ENCODE data around the gene VSTM2L.
"Not testable (repeated sequence)": the region's sequence is repeated elsewhere in the genome, so short reads cannot be mapped to it uniquely, and the experiment has no call there.

Gene VSTM2L

GRCh38 chr20:37902504-37903313 lies at the start of gene VSTM2L:
TSS of gene VSTM2L (plus strand) at chr20:37903127. CDS start at chr20:37903351, 224 bp downstream.
- DNase-seq (ENCODE audit: low read depth), result no peak

GRCh38 chr20:37853823-37854375 lies 49.0 kb upstream of the VSTM2L start:
- DNase-seq (ENCODE audit: low read depth), result no peak

GRCh38 chr20:37856034-37856433 lies 46.9 kb upstream of the VSTM2L start:
- DNase-seq (ENCODE audit: low read depth), result not testable (repeated sequence)

- peak; percentile 58 for DNase-seq (ENCODE audit: low read depth)
Measured at GRCh38 chr20:37856932-37857660, 45.8 kb upstream of the VSTM2L start.

- no peak for DNase-seq (ENCODE audit: low read depth)
Measured at GRCh38 chr20:37859406-37860171, 43.3 kb upstream of the VSTM2L start.

GRCh38 chr20:37863289-37863688 lies 39.6 kb upstream of the VSTM2L start:
- no peak for DNase-seq (ENCODE audit: low read depth)

- DNase-seq (ENCODE audit: low read depth), result no peak
Measured at GRCh38 chr20:37864298-37864697, 38.6 kb upstream of the VSTM2L start.

GRCh38 chr20:37866051-37866450 lies 36.9 kb upstream of the VSTM2L start:
- no peak for DNase-seq (ENCODE audit: low read depth)

- DNase-seq (ENCODE audit: low read depth), result no peak
Measured at GRCh38 chr20:37867289-37868195, 35.4 kb upstream of the VSTM2L start.

GRCh38 chr20:37868851-37869333 lies 34.0 kb upstream of the VSTM2L start:
- DNase-seq (ENCODE audit: low read depth), result no peak

- no peak for DNase-seq (ENCODE audit: low read depth)
Measured at GRCh38 chr20:37869334-37869861, 33.5 kb upstream of the VSTM2L start.

- DNase-seq (ENCODE audit: low read depth), result no peak
Measured at GRCh38 chr20:37870294-37870693, 32.6 kb upstream of the VSTM2L start.

GRCh38 chr20:37871751-37872150 lies 31.2 kb upstream of the VSTM2L start:
- DNase-seq (ENCODE audit: low read depth), result no peak

GRCh38 chr20:37872161-37872560 lies 30.8 kb upstream of the VSTM2L start:
- no peak for DNase-seq (ENCODE audit: low read depth)

GRCh38 chr20:37873884-37874283 lies 29.0 kb upstream of the VSTM2L start:
- DNase-seq (ENCODE audit: low read depth), result no peak

GRCh38 chr20:37875460-37876175 lies 27.3 kb upstream of the VSTM2L start:
- no peak for DNase-seq (ENCODE audit: low read depth)

- DNase-seq (ENCODE audit: low read depth), result no peak
Measured at GRCh38 chr20:37876863-37877262, 26.1 kb upstream of the VSTM2L start.

GRCh38 chr20:37877832-37878772 lies 24.8 kb upstream of the VSTM2L start:
- no peak for DNase-seq (ENCODE audit: low read depth)

Measured in GM04504 (cell line).